ENCODE results near the gene DCLK3.

DNA sequence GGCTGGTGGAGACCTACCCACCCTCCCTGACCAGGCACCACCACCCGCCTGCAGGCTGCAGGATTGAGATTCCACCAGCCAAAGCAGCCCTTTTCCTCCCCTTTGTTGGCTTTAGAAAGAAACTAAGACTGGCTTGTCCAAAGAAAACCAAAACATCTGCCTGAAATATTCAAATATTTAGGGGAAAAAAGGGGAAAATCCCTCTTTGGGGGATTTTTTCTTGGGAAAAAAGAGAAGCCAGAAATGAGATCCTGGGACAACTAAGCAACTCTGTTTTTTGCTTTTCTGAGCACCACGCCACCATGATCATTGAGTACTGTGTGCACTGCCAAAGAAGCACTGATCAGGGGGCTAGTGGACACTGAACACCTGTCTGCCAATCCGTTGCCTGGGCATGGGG is 2.6 kb downstream of the DCLK3 start:
- TF ChIP-seq, protein P1, sequence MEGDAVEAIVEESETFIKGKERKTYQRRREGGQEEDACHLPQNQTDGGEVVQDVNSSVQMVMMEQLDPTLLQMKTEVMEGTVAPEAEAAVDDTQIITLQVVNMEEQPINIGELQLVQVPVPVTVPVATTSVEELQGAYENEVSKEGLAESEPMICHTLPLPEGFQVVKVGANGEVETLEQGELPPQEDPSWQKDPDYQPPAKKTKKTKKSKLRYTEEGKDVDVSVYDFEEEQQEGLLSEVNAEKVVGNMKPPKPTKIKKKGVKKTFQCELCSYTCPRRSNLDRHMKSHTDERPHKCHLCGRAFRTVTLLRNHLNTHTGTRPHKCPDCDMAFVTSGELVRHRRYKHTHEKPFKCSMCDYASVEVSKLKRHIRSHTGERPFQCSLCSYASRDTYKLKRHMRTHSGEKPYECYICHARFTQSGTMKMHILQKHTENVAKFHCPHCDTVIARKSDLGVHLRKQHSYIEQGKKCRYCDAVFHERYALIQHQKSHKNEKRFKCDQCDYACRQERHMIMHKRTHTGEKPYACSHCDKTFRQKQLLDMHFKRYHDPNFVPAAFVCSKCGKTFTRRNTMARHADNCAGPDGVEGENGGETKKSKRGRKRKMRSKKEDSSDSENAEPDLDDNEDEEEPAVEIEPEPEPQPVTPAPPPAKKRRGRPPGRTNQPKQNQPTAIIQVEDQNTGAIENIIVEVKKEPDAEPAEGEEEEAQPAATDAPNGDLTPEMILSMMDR (IDR thresholded peaks at IDR 0.05) = no peak
- TF ChIP-seq POLR2AphosphoS5 (IDR thresholded peaks at IDR 0.05) (no peak), EP300 (IDR thresholded peaks at IDR 0.05) (no peak)
